ENCODE results near the gene RUNDC1. TPM values are rescaled to one million over a fixed set of nuclear protein-coding genes. Genes with fewer than 3 reads are reported as not detected.
"Not testable (repeated sequence)": the region's sequence is repeated elsewhere in the genome, so short reads cannot be mapped to it uniquely, and the experiment has no call there.

RUNDC1 gene
- total RNA-seq, 4 donors from 2014 or later = 18.1 to 43.8 (median 27.8) TPM

DNA sequence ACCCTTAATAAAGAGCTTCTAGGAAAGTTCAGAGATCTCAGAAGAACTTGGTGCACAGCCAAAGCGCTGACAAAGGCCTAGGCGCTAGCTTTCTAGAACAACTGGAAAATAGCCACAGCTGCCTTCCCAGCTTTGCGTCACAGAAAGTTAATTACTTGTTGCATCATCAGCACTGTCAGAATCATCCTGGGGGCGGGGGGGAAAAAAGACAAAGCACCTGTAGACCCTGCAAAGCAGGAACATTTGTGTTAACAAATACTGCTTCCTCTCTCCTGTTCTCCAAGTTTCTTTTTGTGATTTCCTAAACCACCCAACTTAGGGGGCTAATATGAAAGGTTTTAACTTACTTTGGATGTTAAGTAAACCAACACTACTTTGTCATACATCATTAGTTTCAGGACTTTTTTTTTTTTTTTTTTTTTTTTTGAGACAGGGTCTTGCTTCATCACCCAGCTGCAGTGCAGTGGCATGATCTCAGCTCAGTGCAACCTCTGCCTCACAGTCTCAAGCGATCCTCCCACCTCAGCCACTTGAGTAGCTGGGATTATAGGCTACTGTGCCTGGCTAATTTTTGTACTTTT, 11.3 kb upstream of the RUNDC1 start:
- no peak for DNase-seq
- Histone ChIP-seq H3K27ac (no peak overlapping the region), H3K9me3 (no peaks in the 10 kb centered on the region), H3K36me3 (no peaks in the 10 kb centered on the region), H3K4me1 (peaks cover 0 to 4% (median 0%) of the 10 kb centered on the region in 4 donors), H3K27me3 (no peaks in the 10 kb centered on the region), H3K4me3 (no peak overlapping the region)
- intact Hi-C loops (cut with DNase I; ENCODE audit: low total_unique reads) (no loop called here), in situ Hi-C loops (cut with MboI; ENCODE audit: low pct_ligation_motif_present in 1 of 4, low pct_unique_long_range_greater_than_20kb in 1 of 4, low sequenced_read_pairs in 3 of 4) (no loop called here)
- WGBS, 2 donors (ENCODE audit: low coverage in 1 of 2) = 51 to 60% methylated on average over 2 to 5 of the region's 5 CpGs
- TF ChIP-seq EP300 (IDR thresholded peaks at IDR 0.05; ENCODE audit: low read depth) (no peak), POLR2AphosphoS5 (IDR thresholded peaks at IDR 0.05) (no peak), POLR2A (IDR thresholded peaks at IDR 0.05) (no peak)
- TF ChIP-seq, protein P1, sequence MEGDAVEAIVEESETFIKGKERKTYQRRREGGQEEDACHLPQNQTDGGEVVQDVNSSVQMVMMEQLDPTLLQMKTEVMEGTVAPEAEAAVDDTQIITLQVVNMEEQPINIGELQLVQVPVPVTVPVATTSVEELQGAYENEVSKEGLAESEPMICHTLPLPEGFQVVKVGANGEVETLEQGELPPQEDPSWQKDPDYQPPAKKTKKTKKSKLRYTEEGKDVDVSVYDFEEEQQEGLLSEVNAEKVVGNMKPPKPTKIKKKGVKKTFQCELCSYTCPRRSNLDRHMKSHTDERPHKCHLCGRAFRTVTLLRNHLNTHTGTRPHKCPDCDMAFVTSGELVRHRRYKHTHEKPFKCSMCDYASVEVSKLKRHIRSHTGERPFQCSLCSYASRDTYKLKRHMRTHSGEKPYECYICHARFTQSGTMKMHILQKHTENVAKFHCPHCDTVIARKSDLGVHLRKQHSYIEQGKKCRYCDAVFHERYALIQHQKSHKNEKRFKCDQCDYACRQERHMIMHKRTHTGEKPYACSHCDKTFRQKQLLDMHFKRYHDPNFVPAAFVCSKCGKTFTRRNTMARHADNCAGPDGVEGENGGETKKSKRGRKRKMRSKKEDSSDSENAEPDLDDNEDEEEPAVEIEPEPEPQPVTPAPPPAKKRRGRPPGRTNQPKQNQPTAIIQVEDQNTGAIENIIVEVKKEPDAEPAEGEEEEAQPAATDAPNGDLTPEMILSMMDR (IDR thresholded peaks at IDR 0.05) = no peak

DNA sequence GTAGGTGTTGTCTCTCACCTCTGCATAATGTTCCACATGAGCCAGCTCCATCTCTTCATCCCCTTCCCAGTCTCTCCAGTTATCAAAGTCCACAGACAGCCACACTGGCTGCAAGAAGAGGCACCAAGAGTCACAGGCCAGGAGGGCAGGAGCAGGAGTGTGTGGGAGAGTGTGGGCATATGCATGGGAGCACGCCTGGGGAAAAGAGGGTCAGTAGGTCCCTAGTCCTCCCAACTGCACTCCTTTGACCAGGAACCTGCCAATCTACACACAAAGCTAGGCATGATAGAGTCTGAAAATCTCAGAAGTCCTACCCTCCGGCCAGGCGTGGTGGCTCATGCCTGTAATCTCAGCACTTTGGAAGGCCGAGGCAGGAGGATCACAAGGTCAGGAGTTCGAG, 8.8 kb upstream of the RUNDC1 start:
- WGBS, 2 donors (ENCODE audit: low coverage in 1 of 2) = 85% methylated on average over 5 of the region's 5 CpGs; no CpG with 5 or more reads in 1 of the 2 donors
- H3K36me3 ChIP-seq = no peaks in the 10 kb centered on the region
- H3K4me1 ChIP-seq = peaks cover 0 to 6% (median under 1%) of the 10 kb centered on the region in 4 donors
- H3K9me3 ChIP-seq = no peaks in the 10 kb centered on the region
- intact Hi-C loops (cut with DNase I; ENCODE audit: low total_unique reads) (no loop called here), in situ Hi-C loops (cut with MboI; ENCODE audit: low pct_ligation_motif_present in 1 of 4, low pct_unique_long_range_greater_than_20kb in 1 of 4, low sequenced_read_pairs in 3 of 4) (no loop called here)
- no peak overlapping the region for H3K4me3 ChIP-seq
- DNase-seq = no peak
- no peak overlapping the region for H3K27ac ChIP-seq
- no peak for TF ChIP-seq POLR2A (IDR thresholded peaks at IDR 0.05)
- TF ChIP-seq, protein P1 (IDR thresholded peaks at IDR 0.05) = no peak
- no peak for TF ChIP-seq EP300 (IDR thresholded peaks at IDR 0.05; ENCODE audit: low read depth)
- TF ChIP-seq POLR2AphosphoS5 (IDR thresholded peaks at IDR 0.05) = no peak
- H3K27me3 ChIP-seq = no peaks in the 10 kb centered on the region

DNA sequence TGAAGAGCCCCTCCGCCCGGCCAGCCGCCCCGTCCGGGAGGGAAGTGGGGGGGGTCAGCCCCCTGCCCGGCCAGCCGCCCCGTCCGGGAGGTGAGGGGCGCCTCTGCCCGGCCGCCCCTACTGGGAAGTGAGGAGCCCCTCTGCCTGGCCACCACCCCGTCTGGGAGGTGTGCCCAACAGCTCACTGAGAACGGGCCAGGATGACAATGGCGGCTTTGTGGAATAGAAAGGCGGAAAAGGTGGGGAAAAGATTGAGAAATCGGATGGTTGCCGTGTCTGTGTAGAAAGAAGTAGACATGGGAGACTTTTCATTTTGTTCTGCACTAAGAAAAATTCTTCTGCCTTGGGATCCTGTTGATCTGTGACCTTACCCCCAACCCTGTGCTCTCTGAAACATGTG, 7.0 kb upstream of the RUNDC1 start:
- intact Hi-C loops (cut with DNase I; ENCODE audit: low total_unique reads); H3K36me3 ChIP-seq; H3K27me3 ChIP-seq; H3K4me3 ChIP-seq; H3K4me1 ChIP-seq; H3K27ac ChIP-seq; in situ Hi-C loops (cut with MboI; ENCODE audit: low pct_ligation_motif_present in 1 of 4, low pct_unique_long_range_greater_than_20kb in 1 of 4, low sequenced_read_pairs in 3 of 4); H3K9me3 ChIP-seq; DNase-seq: not testable (repeated sequence)
- WGBS, 2 donors (ENCODE audit: low coverage in 1 of 2) = 88% methylated on average over 5 of the region's 18 CpGs; no CpG with 5 or more reads in 1 of the 2 donors

DNA sequence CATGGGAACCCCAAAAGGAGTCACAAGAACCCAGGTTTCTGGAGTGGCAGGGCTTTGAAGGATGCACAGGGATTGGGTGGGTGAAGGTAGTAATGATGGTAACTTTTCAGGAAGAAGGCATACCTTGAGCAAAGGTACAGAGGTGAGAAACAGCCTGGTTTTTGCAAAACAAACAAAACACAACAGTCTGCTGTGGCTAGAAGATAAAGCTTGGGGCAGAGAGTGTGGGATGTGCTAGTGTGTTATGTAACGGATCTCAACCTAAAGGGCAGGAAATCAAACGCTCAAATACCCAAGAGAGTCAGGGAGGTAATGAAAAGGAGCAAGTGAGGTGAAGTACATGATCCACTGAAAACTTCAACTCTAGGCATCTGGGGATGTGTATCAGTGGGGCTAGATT, 5.1 kb upstream of the RUNDC1 start:
- Histone ChIP-seq H3K36me3 (no peaks in the 10 kb centered on the region), H3K9me3 (no peaks in the 10 kb centered on the region), H3K4me3 (no peak overlapping the region), H3K4me1 (peaks cover 9 to 21% (median 16%) of the 10 kb centered on the region in 4 donors), H3K27ac (no peak overlapping the region), H3K27me3 (no peaks in the 10 kb centered on the region)
- 47 to 83% methylated on average over 2 of the region's 2 CpGs for WGBS, 2 donors (ENCODE audit: low coverage in 1 of 2)
- intact Hi-C loops (cut with DNase I; ENCODE audit: low total_unique reads) (no loop called here), in situ Hi-C loops (cut with MboI; ENCODE audit: low pct_ligation_motif_present in 1 of 4, low pct_unique_long_range_greater_than_20kb in 1 of 4, low sequenced_read_pairs in 3 of 4) (no loop called here)
- DNase-seq = no peak
- TF ChIP-seq POLR2A (IDR thresholded peaks at IDR 0.05) = no peak

DNA sequence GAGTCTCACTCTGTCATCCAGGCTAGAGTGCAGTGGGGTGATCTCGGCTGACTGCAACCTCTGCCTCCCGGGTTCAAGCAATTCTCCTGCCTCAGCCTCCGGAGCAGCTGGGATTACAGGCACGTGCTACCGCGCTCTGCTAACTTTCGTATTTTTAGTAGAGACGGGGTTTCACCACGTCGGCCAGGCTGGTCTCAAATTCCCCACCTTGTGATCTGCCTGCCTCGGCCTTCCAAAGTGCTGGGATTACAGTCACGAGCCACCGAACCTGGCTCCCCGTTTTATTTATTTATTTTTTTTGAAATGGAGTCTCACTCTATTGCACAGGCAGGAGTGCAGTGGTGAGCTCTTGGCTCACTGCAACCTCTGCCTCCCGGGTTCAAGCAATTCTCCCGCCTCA, 4.7 kb upstream of the RUNDC1 start:
- WGBS, 2 donors (ENCODE audit: low coverage in 1 of 2) = 91 to 92% methylated on average over 9 to 16 of the region's 16 CpGs
- intact Hi-C loops (cut with DNase I; ENCODE audit: low total_unique reads) = not testable (repeated sequence)

More for the DNA sequence above, 4.7 kb upstream of the RUNDC1 start:
- peaks cover 9 to 21% (median 16%) of the 10 kb centered on the region in 4 donors for H3K4me1 ChIP-seq
- H3K36me3 ChIP-seq; H3K27ac ChIP-seq; H3K4me3 ChIP-seq; H3K27me3 ChIP-seq; in situ Hi-C loops (cut with MboI; ENCODE audit: low pct_ligation_motif_present in 1 of 4, low pct_unique_long_range_greater_than_20kb in 1 of 4, low sequenced_read_pairs in 3 of 4); H3K9me3 ChIP-seq; DNase-seq: not testable (repeated sequence)
